Hematopoietic multipotent progenitor cell treated with erythropoietin and hydrocortisone succinate and interleukin-3 and kit ligand, for 6 days (in vitro differentiated cells): ENCODE measurements around the gene NTPCR.

Experiments used
- DNase-seq: peaks from one replicate; pipeline ENCODE4 v3.0.0-alpha.2; 2015

NTPCR gene

GRCh38 chr1:232964601-232965000 is 14.2 kb downstream of the NTPCR start:
- no peak for DNase-seq

GRCh38 chr1:232965124-232965911 is 14.9 kb downstream of the NTPCR start:
- no peak for DNase-seq

DNA sequence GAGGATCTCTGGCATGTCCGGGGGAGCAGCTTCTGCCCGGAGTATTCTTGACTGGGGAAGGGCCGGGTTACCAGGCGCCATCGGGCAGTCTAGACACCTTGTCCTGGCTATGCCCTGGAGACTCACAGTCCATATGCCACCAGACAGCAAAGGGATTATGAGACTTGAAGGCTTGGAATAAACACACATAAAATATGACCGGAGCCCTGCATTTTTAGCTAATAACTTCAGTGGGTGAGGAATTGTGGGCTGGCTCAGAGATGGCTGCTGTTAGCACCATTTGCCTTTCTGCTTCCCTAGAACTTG is 15.5 kb downstream of the NTPCR start:
- DNase-seq: no peak

- DNase-seq: peak; percentile 35
Observed at GRCh38 chr1:232966663-232967062, 16.3 kb downstream of the NTPCR start.

GRCh38 chr1:232968391-232968790 is 18.0 kb downstream of the NTPCR start:
- DNase-seq: no peak

GRCh38 chr1:232968965-232969364 is 18.6 kb downstream of the NTPCR start:
- DNase-seq: peak; percentile 52

DNA sequence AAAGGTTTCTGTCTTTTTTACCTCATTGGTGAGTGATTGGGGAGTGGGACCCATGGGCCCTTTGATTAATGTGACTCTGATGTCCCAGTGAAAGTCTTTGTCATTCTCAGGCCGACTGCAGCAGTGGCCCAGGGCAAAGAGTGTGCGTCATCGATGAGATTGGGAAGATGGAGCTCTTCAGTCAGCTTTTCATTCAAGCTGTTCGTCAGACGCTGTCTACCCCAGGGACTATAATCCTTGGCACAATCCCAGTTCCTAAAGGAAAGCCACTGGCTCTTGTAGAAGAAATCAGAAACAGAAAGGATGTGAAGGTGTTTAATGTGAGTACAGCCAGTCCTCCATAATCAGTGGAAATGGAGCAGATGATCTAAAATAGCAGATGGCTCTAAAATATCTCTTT is 19.4 kb downstream of the NTPCR start:
- DNase-seq: no peak

DNA sequence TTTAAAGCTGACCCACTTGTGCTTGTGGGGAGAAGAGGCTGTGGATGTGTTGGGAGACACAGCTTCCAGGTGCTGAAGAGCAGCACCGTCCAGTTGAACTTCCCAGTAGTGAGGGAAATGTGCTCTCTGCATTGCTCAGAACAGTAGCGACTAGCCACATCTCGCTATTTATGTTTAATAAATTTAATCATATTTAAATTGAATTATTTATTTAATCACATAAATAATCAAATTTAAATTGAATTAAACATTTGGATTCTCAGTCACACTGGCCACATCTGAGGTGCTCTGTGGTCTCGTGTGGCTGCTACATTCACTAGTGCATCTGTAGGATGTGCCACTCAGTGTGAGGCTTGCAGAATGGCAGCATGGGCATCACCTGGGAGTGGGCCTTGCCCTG is 20.1 kb downstream of the NTPCR start:
- no peak for DNase-seq

- peak; percentile 11 for DNase-seq
Observed at GRCh38 chr1:232973652-232974611, 23.5 kb downstream of the NTPCR start.

DNA sequence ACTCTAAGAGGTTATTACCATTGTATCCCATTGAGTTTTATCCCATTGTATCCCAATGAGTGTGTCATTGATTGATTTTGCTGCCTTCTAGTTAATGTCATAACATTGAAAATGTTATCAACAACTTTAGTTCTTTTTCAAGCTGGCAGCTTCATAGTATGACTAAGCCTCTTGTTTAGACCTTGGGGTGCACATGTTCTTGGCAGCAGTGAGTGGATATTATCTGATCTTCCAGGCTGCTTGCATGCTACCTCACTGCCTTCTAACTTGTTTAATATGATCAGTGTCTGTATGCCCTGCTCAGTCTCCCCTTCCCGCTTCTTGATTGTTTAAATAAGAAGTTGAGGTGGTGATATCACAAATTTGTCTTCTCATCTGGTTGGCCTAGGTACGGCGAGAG is 24.6 kb downstream of the NTPCR start:
- DNase-seq: peak; percentile 71

GRCh38 chr1:232978091-232978634 is 27.8 kb downstream of the NTPCR start:
- no peak for DNase-seq

GRCh38 chr1:232978815-232979214 is 28.4 kb downstream of the NTPCR start:
- DNase-seq: no peak

DNA sequence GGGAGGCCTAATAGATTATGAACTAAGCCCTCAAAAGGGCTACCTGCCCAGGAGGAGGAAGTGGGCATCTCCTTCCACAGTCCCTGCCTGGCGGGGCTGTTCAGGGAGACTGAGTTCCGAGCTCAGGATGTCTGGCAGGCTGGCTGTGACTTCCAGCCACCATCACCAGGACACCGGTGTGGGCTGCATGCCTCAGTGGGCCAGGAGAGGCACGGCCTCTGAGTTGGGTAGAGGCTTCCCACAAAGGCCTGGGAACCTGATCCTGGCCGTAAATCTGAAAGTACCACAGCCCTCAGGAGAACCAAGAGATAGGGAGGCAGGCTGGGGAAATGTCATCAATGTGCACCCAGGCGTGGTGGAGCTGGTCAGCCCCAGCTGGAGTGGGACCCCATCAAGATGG is 29.1 kb downstream of the NTPCR start:
- no peak for DNase-seq

- DNase-seq: no peak
Observed at GRCh38 chr1:232980355-232980978, 30.1 kb downstream of the NTPCR start.

DNA sequence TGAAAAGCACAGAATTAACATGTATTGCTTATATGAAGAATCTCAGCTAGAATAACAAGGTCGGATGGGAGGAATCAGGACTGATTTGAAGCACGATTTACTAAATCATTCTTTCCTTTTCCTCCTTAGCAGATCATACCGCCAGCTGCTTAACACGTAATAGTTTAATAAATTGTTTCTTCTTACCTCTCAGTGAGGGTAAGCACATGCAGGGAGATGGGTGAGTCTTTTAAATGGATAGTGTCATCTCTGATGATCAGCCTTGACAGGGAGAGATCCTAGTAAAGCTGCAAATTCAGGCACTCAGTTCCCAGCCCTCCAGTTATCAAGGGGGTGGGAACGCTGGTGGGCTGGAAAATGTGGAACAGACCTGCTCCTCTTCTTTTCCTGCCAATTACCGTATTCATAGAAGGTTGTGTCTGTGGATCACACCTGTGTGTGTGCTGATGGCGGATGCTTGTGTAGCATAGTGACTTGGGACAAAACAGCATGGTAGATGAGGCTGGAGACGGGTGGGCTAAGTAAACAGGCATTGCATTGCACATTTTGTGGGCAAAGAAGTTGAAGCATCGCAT is 30.7 kb downstream of the NTPCR start:
- no peak for DNase-seq

- no peak for DNase-seq
Observed at GRCh38 chr1:232982238-232982944, 32.0 kb downstream of the NTPCR start.

- no peak for DNase-seq
Observed at GRCh38 chr1:232983375-232983774, 33.0 kb downstream of the NTPCR start.

DNA sequence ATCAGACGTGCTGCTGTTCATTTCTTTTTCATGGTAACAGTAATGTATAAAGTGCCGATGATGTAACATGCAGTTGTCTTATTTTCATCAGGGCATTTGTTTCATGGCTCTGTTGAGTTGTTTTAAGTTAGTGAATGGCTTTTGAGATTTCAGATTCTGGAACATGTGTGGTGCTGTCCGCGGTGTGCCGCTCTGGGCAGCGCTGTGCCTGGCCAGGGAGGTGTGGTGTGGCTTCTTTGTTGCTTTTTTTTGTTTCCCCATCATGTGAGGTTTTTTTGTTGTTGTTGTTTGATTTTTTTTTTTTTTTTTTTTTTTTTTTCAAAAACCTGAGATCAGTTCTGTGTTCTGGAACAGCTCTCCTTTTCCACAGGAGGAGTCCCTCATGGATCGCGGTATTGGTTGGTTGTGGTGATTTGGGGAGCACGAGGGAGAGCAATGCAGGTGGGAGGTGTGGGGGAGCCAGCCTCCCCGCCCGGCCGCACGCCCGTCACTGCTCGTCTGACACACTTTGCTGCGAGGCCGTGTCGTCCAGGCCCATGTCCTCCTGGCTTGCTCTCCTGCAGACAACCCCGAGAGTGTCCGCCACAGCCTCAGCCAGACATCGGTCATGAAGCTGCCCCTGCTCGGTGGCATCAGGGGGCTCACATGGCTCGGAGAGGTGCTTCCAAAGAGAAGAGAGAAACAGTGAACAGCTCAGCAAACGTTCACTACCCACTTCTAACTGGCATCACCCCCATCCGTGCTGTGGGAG is 33.6 kb downstream of the NTPCR start:
- DNase-seq: no peak

DNA sequence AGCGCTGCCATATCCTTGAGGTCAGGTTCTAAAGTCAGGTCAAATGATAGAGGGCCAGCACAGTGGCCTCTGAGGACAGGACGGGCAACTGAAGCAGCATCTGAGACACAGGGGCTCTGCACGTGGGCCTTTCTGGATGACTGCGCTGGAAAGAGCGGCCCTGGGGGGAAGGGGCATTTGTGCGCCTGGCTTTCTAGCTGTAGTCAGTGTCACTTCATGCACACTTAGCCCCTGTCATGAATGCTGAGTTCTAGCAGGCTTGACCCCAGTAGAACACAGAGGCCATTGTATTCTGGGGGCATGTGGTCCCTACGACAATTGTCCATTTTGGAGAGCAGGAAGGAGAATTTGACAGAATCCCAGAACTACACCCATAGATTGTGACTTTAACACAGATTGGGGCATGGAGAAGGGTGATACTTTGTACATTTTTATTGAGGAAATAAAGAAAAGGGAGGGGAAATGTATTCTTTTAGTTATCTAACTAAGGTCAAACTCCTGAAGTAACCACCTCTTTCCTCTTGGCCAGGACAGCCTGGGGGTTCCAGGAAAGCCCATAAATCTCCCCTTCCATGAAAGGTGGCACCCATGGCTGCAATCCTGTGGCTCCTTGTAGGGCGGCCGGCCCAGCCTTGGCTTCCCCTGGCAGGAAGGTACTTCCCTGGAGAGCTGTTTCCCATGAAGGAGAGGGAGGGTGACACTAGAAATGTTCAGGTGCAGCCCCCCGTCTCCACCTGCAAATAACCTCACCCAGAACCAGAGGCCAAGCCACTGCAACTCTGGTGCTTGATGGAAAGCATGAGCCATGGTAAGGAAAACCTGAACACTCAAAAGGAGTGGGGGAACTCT is 34.4 kb downstream of the NTPCR start:
- DNase-seq: no peak

GRCh38 chr1:232985882-232986526 is 35.6 kb downstream of the NTPCR start:
- DNase-seq: no peak
